OCI-LY7 (cell line): ENCODE data around the gene TTLL7. TPM values are rescaled to one million over a fixed set of nuclear protein-coding genes. Genes with fewer than 3 reads are reported as not detected.

Experiments used
- BruUV-seq: library from RNA; stranded (reverse); fragments of 400-500 nt; replicated peaks from 2 replicates; lab custom pipeline; 2021; lab: Mats Ljungman, UMichigan
- CTCF ChIA-PET: fragments of 300-600 bp; sonication (Branson Sonifier 250); formaldehyde crosslinking; loops from one replicate; lab custom pipeline; 2022; ENCODE audit warnings: antibody characterized with exemption; ENCODE audit not compliant: unreplicated experiment; lab: Charles Lee
- POLR2A ChIA-PET: fragments of 300-600 bp; sonication (Branson Sonifier 250); formaldehyde crosslinking; loops from one replicate; lab custom pipeline; 2022; ENCODE audit warnings: antibody characterized with exemption; lab: Charles Lee
- DNase-seq: peaks from one replicate; pipeline ENCODE4 v3.0.0-alpha.2; 2015; ENCODE audit warnings: low spot score
- H2AFZ ChIP-seq: fragments of 200-600 bp; sonication (generic), shearing (Covaris generic); 2 replicates; pipeline ENCODE4 v1.6.1; 2014; ENCODE audit warnings: mild to moderate bottlenecking, antibody characterized with exemption, low read length, moderate library complexity
- H3K27ac ChIP-seq: fragments of 200-600 bp; sonication (generic); 2 replicates; pipeline ENCODE4 v1.5.1; 2014; ENCODE audit warnings: mixed run types, low read depth, mild to moderate bottlenecking, moderate library complexity, low read length, inconsistent platforms; ENCODE audit not compliant: poor library complexity, severe bottlenecking
- H3K36me3 ChIP-seq: fragments of 200-600 bp; sonication (generic); 2 replicates; pipeline ENCODE4 v1.6.1; 2014; ENCODE audit warnings: mild to moderate bottlenecking, antibody characterized with exemption, low read length, moderate library complexity, mixed read lengths; ENCODE audit not compliant: insufficient read depth
- H3K4me1 ChIP-seq: fragments of 200-600 bp; sonication (generic); 2 replicates; pipeline ENCODE4 v1.5.1; 2014; ENCODE audit warnings: mild to moderate bottlenecking, low read length; ENCODE audit not compliant: insufficient read depth, poor library complexity, severe bottlenecking
- H3K4me2 ChIP-seq: fragments of 200-600 bp; sonication (generic); 2 replicates; pipeline ENCODE4 v1.6.1; 2014; ENCODE audit warnings: mild to moderate bottlenecking, low read length
- H3K4me3 ChIP-seq: fragments of 200-600 bp; sonication (generic); 2 replicates; pipeline ENCODE4 v1.5.1; 2014; ENCODE audit warnings: mild to moderate bottlenecking, low read depth, low read length; ENCODE audit not compliant: poor library complexity, severe bottlenecking
- H3K79me2 ChIP-seq: fragments of 200-600 bp; sonication (generic); 2 replicates; pipeline ENCODE4 v1.6.1; 2016; ENCODE audit warnings: low read depth, mild to moderate bottlenecking, low read length, moderate library complexity, mixed read lengths; ENCODE audit not compliant: insufficient read depth
- H3K9me2 ChIP-seq: fragments of 200-600 bp; sonication (generic); 2 replicates; pipeline ENCODE4 v1.6.1; 2016; ENCODE audit warnings: mild to moderate bottlenecking, low read length, mixed read lengths; ENCODE audit not compliant: insufficient read depth
- H3K9me3 ChIP-seq: fragments of 200-600 bp; sonication (generic); 2 replicates; pipeline ENCODE4 v1.6.1; 2014; ENCODE audit warnings: mild to moderate bottlenecking, mixed run types, low read length, mixed read lengths
- H4K20me1 ChIP-seq: fragments of 200-600 bp; sonication (generic); 2 replicates; pipeline ENCODE4 v1.6.1; 2014; ENCODE audit warnings: mild to moderate bottlenecking, antibody characterized with exemption, low read length, moderate library complexity, mixed read lengths; ENCODE audit not compliant: insufficient read depth
- CTCF ChIP-seq: fragments of 200-600 bp; sonication (generic); conservative IDR thresholded peaks from 2 replicates; pipeline ENCODE4 v1.5.1; 2014; ENCODE audit warnings: mild to moderate bottlenecking, antibody characterized with exemption, low read length, moderate library complexity, mixed read lengths
- EZH2phosphoT487 ChIP-seq: fragments of 200-600 bp; sonication (generic); IDR thresholded peaks from 2 replicates; pipeline ENCODE4 v1.6.1; 2018; ENCODE audit warnings: low read depth, borderline replicate concordance, mild to moderate bottlenecking, mixed run types, antibody characterized with exemption, low read length, moderate library complexity, mixed read lengths
- intact Hi-C: fragments of 100-400 bp; cut with micrococcal nuclease; formaldehyde crosslinking; loops from one replicate; pipeline ENCODE4 v1.10.0; 2022; ENCODE audit not compliant: unreplicated experiment
- total RNA-seq, 2 experiments: library from RNA; depleted of rRNA in 1 of 2; stranded (reverse); fragments of >200 nt in 1 of 2; shearing (Covaris generic) in 1 of 2; gene quantifications; 2 replicates each; pipeline ENCODE4 v1.2.3, GENCODE V29; 2014 to 2022

Gene TTLL7
- total RNA-seq, 2 experiments from 2014 or later = 0.76 to 0.88 TPM

DNA sequence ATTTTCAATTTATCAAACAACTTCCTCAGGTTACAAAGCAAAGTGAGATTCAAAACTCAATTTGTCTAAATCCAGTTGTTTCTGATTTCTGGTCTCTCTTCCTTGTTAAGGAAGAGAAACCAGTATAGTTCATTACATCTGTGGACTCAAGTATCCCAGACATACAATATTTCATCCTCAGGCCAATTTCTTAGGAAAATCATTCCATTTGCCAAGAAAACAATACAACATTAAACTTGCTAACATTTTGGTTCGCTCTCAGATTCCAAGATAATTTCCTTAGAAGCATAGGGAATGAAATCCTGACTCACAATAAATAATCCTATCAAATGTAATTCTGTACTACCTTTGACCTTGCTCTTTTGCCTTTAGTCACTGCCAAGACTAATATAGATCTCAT is 11.2 kb upstream of the TTLL7 start:
- POLR2A ChIA-PET = interaction anchor here (0.6 kb wide), 1 partner anchor 11 kb away, joined by 3 read pairs; no protein-coding TSS in a partner anchor

DNA sequence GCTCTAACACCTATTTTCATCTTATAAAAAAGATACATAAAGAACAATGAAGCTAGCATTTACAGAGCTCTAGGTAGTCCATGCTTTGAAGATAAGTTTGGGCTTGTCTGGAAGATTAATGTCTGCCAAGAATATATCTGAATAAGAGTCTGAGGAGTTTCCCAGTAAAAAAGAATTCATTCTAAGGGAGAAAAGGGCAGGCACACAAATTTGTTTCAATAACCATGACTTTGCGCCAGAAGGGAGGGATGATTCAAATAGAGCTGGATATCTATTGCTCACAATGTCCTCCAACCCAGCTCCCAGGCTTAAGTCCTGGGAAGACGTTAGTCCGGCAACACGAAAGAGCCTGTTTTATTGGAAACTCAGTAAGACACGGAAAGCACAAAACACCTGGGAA is 9.7 kb upstream of the TTLL7 start:
- no peaks in the 10 kb centered on the region for H4K20me1 ChIP-seq
- H3K4me3 ChIP-seq = no peak overlapping the region
- intact Hi-C loops = no loop called here
- no peak for DNase-seq
- H3K27ac ChIP-seq = no peak overlapping the region
- H3K79me2 ChIP-seq = no peaks in the 10 kb centered on the region
- no peaks in the 10 kb centered on the region for H3K4me1 ChIP-seq
- TF ChIP-seq CTCF (no peak), EZH2phosphoT487 (no peak)
- no peaks in the 10 kb centered on the region for H3K9me3 ChIP-seq
- ChIA-PET CTCF (no interaction called here), POLR2A (interaction anchor here (0.6 to 0.7 kb wide), 2 partner anchors 9 to 25 kb away, joined by 3 to 6 read pairs; partner anchors contain the start of gene TTLL7)
- H2AFZ ChIP-seq = no peak overlapping the region
- H3K4me2 ChIP-seq = no peak overlapping the region
- no peaks in the 10 kb centered on the region for H3K9me2 ChIP-seq
- BruUV-seq = no TSS peak
- H3K36me3 ChIP-seq = no peaks in the 10 kb centered on the region

More for the DNA sequence above, 11.2 kb upstream of the TTLL7 start:
- H3K4me2 ChIP-seq = no peak overlapping the region
- H2AFZ ChIP-seq = no peak overlapping the region
- no peaks in the 10 kb centered on the region for H3K4me1 ChIP-seq
- no peak overlapping the region for H3K4me3 ChIP-seq
- H3K36me3 ChIP-seq = no peaks in the 10 kb centered on the region
- no peaks in the 10 kb centered on the region for H3K9me3 ChIP-seq
- H3K79me2 ChIP-seq = no peaks in the 10 kb centered on the region
- BruUV-seq = no TSS peak
- no peak overlapping the region for H3K27ac ChIP-seq
- CTCF ChIA-PET = no interaction called here
- H4K20me1 ChIP-seq = no peaks in the 10 kb centered on the region
- intact Hi-C loops = no loop called here
- TF ChIP-seq EZH2phosphoT487 (no peak), CTCF (no peak)
- no peaks in the 10 kb centered on the region for H3K9me2 ChIP-seq
- no peak for DNase-seq

DNA sequence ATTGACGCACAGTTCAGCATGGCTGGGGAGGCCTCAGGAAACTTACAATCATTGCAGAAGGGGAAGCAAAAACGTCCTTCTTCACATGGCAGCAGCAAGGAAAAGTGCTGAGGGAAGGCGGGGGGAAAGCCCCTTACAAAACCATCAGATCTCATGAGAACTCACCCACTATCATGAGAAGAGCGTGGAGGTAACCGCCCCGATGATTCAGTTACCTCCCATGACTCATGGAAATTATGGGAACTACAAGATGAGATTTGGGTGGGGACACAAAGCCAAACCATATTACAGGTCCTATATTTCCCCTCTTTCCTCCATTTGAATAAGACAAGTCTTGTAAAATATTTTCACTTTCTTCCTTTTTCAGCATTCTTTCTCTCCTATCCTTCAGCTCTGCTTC is 7.7 kb upstream of the TTLL7 start:
- Histone ChIP-seq H3K27ac (no peak overlapping the region), H3K9me2 (no peaks in the 10 kb centered on the region), H3K4me1 (no peaks in the 10 kb centered on the region), H3K4me2 (no peak overlapping the region), H3K4me3 (no peak overlapping the region), H3K79me2 (no peaks in the 10 kb centered on the region), H3K36me3 (no peaks in the 10 kb centered on the region), H2AFZ (no peak overlapping the region), H3K9me3 (no peaks in the 10 kb centered on the region), H4K20me1 (no peaks in the 10 kb centered on the region)
- POLR2A ChIA-PET = no interaction called here
- no TSS peak for BruUV-seq
- CTCF ChIA-PET = no interaction called here
- intact Hi-C loops = no loop called here
- no peak for TF ChIP-seq CTCF
- no peak for TF ChIP-seq EZH2phosphoT487
- no peak for DNase-seq
